DOHH2 (cell line): Measurements from ENCODE around the gene ZNF469.

ENCODE experiments used
- EZH2phosphoT487 ChIP-seq: fragments of 200-600 bp; sonication (generic); IDR thresholded peaks from 2 replicates; pipeline ENCODE4 v1.6.1; 2017; ENCODE audit warnings: borderline replicate concordance, mild to moderate bottlenecking, antibody characterized with exemption, low read length, moderate library complexity, mixed read lengths
- TF ChIP-seq, protein P1 (sequence below): fragments of 200-600 bp; sonication (generic); IDR thresholded peaks from one replicate; pipeline ENCODE4 v1.5.1; 2014; ENCODE audit warnings: antibody characterized with exemption, mild to moderate bottlenecking, low read depth, low read length; ENCODE audit not compliant: poor library complexity, severe bottlenecking

GRCh38 chr16:88383401-88384221, 852 bp downstream of the ZNF469 start:
- TF ChIP-seq, protein P1, sequence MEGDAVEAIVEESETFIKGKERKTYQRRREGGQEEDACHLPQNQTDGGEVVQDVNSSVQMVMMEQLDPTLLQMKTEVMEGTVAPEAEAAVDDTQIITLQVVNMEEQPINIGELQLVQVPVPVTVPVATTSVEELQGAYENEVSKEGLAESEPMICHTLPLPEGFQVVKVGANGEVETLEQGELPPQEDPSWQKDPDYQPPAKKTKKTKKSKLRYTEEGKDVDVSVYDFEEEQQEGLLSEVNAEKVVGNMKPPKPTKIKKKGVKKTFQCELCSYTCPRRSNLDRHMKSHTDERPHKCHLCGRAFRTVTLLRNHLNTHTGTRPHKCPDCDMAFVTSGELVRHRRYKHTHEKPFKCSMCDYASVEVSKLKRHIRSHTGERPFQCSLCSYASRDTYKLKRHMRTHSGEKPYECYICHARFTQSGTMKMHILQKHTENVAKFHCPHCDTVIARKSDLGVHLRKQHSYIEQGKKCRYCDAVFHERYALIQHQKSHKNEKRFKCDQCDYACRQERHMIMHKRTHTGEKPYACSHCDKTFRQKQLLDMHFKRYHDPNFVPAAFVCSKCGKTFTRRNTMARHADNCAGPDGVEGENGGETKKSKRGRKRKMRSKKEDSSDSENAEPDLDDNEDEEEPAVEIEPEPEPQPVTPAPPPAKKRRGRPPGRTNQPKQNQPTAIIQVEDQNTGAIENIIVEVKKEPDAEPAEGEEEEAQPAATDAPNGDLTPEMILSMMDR, result no peak
- no peak for TF ChIP-seq EZH2phosphoT487
